ENCODE results near the gene KPNA1. TPM values are rescaled to one million over a fixed set of nuclear protein-coding genes. Genes with fewer than 3 reads are reported as not detected.
A peak's percentile ranks its signal among the peaks of the same experiment; 100 is the strongest.

KPNA1 gene
- total RNA-seq = 54.2 TPM

DNA sequence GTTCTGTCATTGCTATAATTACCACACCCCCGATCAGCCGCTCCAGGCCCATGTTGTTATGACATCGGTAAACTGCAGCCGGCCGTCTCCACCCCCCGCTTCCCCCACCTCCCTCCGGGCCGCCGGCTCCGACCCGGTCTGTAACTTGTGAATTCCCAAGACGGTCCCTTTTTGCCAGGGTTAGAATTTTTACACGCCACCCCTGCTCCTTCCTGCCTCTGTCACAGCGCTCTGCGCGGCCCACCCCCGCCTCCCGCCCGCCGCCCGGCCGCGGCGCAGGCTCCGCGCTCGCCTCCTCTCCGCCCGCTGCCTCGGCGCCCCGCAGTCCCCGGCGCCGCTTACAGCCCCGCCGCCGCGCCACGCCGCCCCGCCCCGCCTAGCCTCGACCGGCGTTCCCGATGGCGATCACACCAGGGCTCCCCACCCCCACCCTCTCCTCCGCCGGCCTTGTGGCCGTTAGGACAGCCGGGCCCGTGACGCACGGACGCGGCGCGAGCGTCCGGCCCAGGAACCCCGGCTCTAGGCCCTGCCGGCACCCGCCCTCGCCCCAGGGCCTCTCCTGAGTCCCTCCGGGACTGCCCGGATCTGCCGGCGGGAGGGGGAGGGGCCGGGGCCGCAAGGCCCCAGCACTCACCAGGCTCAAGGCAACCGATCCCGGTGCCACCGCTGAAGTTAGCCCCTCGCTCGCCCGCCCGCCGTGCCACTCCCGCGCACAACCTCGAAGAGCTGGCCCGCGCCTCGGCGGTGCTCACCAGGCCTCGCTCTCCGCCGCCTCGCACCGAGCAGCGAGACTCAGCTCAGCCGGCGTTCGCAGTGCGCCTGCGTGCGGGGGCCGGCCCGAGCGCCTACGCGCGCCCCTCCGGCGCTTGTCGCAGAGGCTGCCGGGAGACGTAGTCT, at the start of gene KPNA1:
TSS of gene KPNA1 (minus strand) at position 817 of the 897 bp plus-strand sequence. CDS start 18,374 bp downstream, outside the sequence.
- peak; percentile 94 for ATAC-seq

DNA sequence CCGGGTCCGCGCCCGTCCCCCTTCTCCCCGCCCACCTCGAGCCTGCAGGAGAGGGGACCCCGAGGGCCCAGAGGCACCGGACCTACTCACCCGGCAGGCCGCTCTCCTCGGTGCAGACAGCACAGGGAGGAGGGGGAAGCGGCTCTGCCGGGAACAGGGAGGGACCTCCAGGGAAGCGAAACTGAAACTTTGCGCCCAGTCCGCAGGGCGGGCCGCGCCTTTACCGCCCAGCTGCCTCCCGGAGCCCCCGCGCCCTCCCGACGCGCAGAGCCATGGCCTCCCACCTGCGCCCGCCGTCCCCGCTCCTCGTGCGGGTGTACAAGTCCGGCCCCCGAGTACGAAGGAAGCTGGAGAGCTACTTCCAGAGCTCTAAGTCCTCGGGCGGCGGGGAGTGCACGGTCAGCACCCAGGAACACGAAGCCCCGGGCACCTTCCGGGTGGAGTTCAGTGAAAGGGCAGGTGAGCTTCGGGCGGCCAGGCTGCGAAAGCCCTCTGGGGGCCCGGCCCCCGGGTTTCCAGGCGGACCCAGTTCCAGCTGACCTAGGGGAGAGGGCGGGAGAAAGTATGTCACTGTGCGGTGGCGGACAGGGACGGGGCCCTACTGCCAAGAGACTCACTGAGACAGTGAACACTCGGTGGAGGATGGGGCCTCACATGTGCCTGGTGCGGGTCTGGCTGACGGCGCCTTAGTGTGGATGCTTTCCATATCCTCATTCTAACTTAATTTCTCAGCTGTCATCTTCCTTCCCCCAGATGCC, 49.6 kb upstream of the KPNA1 start, which contains the start of the genes DTX3L and PARP9:
TSS of gene DTX3L (plus strand) at position 184 of the 758 bp plus-strand sequence. CDS start at position 273, 89 bp downstream.
TSS of gene PARP9 (minus strand) at position 146 of the 758 bp plus-strand sequence. CDS start 4,680 bp downstream, outside the sequence.
- peak; percentile 97 for ATAC-seq

DNA sequence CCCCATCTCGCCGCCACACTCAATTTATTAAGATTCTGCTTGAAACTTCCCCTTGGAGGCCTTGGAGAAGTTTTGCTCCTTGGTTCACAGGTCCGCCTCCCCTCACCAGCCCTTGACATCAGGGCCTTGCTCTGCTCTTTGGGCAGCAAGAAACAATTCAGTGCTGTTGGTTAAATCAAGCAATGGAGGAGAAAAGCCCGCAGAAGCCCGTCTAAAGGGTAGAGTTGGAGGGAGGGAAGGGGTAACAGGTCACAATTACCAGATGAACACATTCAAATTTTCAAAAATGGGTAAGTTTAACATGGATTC, 48.9 kb upstream of the KPNA1 start:
- ATAC-seq = no peak

DNA sequence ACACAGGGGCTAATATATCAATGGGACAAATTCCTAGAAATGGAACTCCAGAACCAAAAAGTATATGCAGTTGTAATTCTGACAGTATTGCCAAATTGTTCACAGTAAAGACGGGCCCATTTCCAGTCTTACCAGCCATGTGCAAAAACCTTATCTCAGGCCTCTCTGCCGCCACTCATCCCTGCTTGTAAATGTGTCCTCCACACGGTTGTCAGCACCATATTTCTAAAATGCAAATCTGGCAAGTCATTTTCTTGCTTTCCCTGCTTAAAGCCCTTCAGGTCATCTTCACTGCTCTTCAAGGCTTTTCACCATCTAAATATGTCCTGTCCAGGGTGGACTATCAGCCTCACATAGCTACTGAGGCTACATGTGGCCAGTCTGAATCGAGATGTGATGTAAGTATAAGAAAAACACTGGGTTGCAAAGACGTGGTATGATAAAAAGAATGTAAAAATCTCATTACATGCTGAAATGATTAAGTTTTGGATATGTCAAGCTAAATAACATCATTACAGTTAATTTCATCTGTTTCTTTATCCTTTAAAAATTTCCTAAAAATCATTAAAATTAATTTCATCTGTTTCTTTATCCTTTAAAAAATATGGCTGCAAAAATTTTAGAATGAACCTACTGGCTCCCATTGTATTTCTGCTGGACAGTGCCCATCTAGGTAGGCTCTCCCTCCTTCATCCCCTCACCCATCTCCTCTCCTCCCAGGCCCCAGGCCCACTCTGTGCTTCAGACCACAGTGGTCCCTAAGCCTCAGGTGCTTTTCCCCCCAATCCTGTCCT, 48.4 kb upstream of the KPNA1 start:
- ATAC-seq = no peak

DNA sequence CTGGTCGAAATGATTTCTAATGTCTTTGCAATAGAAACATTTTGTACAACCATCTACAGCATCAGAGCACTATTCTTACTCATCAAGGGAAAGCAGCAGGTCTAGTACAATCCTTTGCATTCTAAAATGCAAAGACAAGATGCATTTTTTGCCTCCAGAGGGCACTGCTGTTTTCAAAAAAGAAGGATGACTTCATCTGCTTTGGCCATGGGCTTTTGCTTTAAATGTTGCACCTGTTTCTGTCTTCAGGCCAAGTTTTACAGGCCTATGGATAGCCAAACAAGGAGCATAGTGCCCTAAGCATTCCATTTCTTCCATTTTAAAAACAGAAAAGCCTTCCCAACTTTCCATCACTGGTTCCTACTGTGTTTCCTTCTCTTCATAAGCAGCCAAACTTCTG, 45.9 kb upstream of the KPNA1 start:
- ATAC-seq = no peak

DNA sequence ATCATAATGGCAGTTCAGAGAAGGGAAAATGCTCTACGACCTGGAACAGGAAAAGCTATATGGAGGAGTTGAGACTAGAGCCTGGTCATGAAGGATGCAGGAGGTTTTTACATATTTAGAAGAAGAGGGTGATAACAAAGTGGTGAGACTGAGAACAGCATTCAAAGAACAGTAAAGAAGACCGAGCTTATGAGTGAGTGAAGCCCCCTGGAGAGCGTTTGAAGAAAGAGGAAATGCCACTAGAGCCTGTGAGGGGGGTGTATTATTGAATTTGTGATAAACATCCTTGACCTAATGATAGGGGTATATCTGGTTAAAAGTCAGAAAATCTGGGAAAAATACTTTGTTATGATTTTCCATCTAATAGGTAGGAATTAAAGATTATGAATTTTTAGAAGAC, 45.2 kb upstream of the KPNA1 start:
- ATAC-seq = no peak

DNA sequence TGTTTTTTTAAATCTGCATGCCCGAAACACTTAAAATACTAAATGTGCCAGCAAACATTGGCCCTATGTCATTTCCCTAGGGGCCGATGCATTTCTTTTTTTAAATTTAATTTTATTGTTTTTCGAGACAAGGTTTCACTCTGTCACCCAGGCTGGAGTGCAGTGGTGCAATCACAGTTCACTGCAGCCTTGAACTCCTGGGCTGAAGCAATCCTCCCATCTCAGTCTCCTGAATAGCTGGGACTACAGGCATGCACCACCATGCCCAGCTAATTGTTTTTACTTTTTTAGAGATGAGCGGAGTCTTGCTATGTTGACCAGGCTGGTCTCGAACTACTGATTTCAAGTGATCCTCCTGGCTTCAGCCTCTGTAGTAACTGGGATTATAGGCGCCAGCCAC, 43.9 kb upstream of the KPNA1 start:
- ATAC-seq = no peak

DNA sequence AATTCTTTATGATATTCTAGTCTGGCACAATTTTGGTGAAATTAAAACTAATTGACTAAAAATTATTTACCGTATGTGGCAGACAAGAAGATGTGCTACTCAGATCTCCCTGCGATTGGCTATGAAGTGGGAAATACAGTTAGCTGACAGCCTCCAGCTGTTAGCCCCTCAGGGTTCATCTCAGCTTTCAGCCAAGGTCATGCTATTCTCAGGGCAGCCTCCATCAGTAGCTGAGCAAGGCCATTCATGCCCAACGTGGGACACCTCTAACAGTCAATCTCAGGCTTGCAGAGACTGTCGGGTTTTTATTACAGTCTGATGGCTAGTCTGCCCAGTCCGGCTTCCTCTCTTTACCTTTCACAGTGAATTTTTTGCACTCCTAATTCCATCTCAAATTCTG, 42.6 kb upstream of the KPNA1 start:
- no peak for ATAC-seq

DNA sequence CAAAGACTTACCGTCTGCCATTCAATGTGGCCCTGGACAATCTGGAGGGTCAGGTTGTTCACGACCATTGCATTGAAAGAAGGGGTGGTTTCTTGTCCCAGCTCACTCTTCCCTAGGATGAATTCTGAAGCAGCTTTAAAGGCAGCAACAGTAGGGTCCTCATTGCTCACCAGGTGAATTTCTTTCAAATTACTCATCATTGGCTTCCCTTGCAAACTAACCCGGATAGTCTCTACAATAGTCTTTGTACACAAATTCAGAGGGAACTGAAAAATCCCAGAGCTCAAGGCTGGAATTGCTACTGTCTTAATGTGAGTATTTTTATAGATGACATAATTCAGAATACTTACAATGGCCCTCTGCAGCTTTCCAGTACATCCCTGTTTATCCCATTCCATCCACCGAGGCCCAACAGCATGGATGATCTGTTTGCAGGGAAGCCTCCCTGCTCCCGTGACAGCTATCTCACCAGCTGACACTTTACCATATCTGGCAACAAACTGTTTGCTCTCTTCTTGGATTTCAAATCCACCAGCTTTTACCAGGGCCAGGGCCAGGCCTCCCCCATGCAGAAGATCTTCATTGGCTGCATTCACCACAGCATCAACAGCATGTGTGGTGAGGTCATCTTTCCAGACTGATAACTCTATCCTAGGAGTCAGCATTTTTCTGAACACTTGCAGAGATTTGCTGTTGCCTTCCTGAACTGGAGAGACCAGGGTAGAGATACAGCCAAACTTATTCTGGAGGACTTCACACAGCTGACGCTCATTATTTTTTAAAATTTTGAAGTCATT, 40.7 kb upstream of the KPNA1 start:
- no peak for ATAC-seq

DNA sequence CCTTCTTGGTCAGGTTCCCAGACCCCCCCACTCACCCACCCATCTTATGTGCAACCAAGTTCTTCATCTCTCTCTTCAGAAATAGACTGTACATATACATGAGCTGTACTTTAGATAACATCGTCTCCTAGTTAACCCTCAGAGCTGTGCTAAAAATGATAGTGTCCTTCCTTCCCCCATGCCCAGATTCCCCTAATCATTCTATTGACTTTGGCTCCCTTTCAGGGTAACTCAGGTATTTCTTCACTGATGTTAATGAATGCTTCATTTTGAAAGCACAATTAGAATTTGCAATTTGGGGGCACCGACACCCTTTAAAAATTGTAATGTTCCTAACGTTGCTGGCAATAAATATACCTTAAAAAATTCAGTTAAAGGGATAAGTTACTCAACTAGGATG, 38.4 kb upstream of the KPNA1 start:
- no peak for ATAC-seq

DNA sequence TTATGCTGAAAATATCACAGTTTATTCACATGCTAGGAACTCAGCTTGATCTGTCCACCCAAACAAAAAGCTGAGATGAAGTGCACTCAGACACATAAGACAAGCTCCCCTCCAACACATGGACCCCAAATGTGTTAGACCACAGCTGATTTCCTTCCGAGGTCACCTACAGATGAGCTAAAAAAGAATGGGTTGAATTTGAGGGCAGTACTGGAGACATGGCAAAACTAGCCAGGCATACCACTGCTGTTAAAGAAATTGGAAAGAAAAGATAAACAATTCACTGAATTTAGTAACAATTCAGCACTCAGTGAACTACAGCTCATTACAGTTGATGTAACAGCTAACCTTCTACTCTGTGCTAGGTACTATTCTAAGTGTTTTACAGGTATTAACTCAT, 33.9 kb upstream of the KPNA1 start:
- ATAC-seq = no peak

DNA sequence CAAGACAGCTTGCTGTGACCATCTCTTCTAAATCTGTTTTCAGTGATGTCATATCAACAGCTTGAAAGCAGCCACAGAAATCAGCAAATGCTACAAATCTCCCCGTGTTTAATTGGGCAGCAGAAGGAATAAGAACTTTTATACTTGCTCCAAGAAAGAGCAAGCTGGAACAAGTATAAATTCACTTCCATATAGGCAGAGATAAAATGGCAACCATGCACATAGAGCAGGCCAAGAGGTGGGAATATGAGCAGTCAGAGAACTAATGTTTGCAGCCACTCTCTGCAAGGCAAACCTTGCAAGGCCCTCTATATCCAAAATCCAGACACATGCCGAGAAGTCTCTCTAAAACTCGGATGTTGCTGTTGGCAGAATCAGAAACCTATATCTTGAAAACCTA, 33.3 kb upstream of the KPNA1 start:
- no peak for ATAC-seq

DNA sequence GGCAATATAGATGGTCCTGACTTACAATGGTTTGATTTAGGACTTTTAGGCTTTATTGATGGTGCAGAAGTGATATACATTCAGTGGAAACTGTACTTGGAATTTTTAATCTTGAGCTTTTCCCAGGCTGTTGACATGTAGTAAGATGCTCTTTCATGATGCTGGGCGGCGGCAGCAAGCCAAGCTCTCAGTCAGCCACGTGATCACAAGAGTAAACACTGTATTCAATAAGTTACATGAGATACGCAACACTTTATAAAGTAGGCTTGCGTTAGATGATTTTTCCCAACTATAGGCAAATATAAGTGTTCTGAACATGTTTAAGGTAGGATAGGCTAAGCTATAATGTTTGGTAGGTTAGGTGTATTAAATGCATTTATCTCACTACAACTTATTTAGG, 31.4 kb upstream of the KPNA1 start:
- no peak for ATAC-seq

DNA sequence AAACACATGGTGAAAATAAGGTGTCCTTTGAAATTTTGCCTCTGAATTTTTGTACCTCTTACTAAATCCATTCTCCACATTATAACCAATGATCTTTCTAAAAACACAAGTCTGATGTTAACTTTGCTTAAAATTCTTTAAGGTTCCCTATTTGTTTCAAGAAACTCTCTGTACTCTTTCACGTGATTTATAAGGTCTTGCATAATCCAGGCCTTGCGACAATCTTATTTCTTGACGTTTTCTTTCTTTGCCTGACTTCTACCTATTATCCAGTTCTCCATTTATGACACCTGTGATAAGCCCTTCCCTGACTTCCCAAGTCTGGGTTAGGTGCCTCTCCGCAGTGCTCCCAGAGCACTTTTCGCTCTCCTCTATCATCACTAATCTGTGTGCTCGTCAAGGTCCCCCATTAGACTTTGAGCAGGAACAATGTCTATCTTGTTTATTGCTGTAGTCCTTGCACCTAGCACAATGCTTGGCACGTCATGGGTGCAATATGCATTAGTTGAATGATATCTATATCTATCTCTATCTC, 24.3 kb upstream of the KPNA1 start:
- ATAC-seq = no peak

DNA sequence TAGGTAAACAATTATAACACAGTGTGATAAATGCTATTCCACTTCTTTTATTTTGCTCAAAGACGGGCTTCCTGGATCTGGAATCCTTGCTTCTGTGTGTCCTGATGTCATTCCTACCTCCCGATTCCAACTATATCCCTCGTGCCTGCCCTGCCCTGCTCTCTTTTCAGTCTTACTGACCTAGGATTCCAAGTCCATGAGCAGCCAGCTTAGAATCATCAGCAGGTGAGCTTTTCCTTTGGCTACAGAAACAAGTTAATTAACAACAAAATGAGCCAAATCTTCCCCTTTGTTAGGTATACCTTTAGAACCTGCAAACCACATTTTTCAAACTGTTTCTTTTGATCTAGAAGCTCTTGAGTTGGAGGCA, 21.9 kb upstream of the KPNA1 start:
- ATAC-seq = no peak

DNA sequence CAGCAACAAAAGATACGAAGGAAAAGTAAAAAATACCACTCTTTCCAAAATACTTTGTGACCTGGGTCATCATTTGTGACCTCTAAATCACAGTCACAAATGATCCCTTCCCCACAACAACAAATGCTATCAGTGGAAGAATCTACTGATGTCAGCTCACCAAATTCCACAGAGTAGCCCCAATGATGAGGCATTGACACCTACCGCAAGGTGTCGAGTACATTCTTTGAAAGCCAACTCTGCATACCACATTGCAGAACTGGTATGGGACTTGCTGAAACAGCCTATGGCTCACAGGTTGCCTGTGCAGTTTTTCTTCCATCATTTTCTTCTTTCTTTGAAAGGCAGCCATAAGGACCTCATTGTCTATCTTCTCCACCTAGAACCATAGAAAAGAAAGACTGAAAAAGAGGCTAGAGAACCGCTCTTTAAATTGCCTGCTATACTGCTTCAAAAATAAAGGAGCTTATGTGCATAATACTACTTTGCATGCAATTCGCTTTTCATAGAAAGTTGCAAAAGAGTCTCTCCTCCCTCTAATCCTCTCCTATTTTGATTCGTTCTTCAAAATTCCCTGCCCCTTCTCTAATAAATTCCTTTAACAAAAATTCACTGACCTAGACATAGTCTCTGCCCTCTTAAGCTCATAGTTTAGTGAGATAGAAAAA, 21.4 kb upstream of the KPNA1 start:
- no peak for ATAC-seq

DNA sequence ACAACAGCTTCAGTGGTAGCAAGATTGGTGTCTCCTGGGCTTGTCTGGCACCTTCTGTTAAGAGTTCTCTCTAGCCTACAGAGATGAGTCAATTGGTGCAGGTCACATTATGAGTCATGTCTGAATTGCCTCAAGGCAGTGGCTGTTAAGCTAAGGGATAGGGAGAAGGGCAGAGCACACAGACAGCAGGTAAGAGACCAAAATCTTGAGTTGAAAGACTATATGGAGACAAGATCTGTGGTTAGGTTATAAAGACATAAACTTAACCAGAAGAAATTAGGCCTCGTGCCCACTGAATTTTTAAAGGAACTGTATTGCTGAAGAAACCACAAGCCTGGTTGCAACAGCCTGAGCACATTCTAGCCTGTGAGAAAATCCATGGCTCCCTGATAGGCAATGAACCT, 19.2 kb upstream of the KPNA1 start:
- ATAC-seq = peak; percentile 99

DNA sequence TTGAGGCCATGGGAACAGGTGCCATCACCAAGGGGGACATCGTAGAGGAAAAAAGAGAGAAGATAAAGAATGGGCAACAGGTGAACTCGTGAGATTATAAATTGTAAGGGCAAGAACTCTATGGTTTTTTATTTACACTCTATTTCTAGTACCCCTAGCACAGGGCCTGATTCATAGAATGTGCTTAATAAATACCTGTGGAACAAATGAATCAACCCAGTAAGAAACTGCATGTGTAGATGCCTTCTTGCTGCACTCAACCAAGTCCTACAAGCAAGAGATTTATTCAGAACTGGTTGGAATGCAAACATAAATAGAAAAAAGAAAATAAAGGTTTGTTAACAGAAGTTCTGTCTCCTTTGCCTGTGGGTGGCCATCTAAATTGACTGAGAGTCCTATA, 18.7 kb upstream of the KPNA1 start:
- no peak for ATAC-seq

DNA sequence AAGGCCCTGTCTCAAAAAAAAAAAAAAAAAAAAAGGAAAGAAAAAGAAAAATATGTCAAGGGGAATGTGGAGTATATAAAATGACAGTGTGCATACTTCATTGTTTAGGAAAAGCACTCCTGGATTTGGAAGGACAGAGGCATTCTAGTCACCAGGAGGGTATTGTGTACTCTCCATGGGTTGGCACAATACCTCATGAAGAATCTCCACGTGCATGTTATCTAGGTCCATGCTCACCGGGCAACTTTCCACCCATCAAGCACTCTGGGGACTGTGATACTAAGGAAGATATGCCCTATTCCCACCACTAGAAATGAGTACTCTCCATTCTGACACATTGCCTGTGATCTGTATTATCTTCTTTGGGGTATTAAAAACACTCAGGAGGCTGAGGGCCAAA, 15.4 kb upstream of the KPNA1 start:
- no peak for ATAC-seq

DNA sequence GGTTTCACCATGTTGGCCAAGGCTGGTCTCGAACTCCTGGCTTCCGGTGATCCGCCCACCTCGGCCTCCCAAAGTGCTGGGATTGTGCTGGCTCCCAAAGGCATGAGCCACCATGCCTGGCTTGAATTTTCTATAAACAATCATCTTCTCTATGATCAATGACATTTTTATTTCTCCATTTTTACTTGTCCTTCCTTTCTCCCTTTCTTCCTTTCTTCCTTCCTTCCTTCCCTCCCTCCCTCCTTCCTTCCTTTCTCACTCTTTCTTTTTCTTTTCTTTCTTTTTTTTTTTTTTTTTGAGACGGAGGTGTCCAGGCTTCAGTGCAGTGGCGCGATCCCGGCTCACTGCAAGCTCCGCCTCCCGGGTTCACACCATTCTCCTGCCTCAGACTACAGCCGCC, 8.6 kb upstream of the KPNA1 start:
- no peak for ATAC-seq

DNA sequence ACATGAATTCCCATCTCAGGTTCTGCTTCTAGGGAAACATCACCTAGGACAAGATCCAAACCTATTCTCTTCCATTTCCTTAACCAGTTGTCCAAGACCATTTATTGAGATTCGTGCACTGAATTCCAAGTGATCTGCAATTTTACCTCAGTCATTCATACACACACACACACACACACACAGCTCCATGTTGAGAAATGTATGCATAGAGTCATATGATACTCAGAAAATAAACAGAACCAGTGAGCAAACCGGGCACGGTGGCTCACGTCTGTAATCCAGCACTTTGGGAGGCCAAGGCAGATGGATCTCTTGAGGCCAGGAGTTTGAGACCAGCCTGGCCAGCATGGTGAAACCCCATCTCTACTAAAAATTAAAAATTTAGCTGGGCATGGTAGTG, 6.1 kb upstream of the KPNA1 start:
- ATAC-seq = no peak
